Epithelial cell of esophagus (primary cell): ENCODE measurements around the gene SART1.
A peak's percentile ranks its signal among the peaks of the same experiment; 100 is the strongest.

Experiments used
- DNase-seq: peaks from one replicate; pipeline ENCODE4 v3.0.0; 2010; ENCODE audit warnings: low read depth
- H3K4me3 ChIP-seq: 2 replicates; pipeline ENCODE4 v1.5.1; 2011; ENCODE audit warnings: mild to moderate bottlenecking, low read length, control low read depth
- TF ChIP-seq, protein P1 (sequence below): IDR thresholded peaks from 2 replicates; pipeline ENCODE4 v1.5.1; 2011; ENCODE audit warnings: low read depth, mild to moderate bottlenecking, low read length, control low read depth, inconsistent platforms; ENCODE audit not compliant: insufficient read depth; ENCODE audit errors: missing control alignments

The SART1 gene

DNA sequence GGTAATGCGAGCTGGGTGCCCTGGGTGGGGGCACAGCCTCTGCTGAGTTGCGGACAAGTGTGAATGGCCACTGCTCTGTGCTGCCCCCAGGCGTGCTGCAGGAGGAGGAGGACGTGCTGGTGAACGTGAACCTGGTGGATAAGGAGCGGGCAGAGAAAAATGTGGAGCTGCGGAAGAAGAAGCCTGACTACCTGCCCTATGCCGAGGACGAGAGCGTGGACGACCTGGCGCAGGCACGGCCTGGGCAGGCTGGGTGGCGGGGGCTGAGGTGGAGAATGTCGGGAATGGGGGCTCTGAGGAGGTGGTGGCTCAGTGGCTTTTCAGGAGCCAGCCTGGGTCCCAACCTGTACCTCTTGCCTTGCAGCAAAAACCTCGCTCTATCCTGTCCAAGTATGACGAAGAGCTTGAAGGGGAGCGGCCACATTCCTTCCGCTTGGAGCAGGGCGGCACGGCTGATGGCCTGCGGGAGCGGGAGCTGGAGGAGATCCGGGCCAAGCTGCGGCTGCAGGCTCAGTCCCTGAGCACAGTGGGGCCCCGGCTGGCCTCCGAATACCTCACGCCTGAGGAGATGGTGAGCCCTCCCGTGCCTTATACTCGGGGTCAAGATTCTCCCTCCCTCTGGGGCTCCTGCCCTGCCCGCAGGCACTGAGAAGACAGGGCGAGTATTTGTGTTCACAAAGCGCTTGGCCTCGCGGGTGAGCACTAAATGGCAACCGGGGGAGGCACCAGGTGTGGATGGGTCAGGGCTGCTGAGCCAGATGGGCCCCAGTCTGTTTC is 4.6 kb downstream of the SART1 start:
- no peak for DNase-seq
- TF ChIP-seq, protein P1, sequence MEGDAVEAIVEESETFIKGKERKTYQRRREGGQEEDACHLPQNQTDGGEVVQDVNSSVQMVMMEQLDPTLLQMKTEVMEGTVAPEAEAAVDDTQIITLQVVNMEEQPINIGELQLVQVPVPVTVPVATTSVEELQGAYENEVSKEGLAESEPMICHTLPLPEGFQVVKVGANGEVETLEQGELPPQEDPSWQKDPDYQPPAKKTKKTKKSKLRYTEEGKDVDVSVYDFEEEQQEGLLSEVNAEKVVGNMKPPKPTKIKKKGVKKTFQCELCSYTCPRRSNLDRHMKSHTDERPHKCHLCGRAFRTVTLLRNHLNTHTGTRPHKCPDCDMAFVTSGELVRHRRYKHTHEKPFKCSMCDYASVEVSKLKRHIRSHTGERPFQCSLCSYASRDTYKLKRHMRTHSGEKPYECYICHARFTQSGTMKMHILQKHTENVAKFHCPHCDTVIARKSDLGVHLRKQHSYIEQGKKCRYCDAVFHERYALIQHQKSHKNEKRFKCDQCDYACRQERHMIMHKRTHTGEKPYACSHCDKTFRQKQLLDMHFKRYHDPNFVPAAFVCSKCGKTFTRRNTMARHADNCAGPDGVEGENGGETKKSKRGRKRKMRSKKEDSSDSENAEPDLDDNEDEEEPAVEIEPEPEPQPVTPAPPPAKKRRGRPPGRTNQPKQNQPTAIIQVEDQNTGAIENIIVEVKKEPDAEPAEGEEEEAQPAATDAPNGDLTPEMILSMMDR = no peak
- H3K4me3 ChIP-seq = no peak overlapping the region

DNA sequence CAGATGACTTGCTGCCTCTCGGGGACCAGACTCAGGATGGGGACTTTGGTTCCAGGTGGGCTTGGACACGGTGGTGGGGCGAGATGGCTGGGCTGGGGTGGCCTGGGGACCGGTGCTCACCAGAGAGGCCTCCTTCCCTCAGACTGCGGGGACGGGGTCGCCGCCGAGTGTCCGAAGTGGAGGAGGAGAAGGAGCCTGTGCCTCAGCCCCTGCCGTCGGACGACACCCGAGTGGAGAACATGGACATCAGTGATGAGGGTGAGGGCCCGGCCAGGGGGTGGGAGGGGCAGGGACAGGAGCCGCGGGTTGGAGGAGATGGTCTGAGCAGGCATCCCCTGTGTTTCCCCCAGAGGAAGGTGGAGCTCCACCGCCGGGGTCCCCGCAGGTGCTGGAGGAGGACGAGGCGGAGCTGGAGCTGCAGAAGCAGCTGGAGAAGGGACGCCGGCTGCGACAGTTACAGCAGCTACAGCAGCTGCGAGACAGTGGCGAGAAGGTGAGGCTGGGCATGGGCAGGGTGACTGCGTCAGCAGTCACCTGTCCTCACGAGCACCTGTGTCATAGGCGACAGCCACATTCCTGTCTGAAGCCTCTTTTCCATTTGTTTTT is 5.9 kb downstream of the SART1 start:
- no peak for DNase-seq
- H3K4me3 ChIP-seq = no peak overlapping the region
- TF ChIP-seq, protein P1 = no peak

DNA sequence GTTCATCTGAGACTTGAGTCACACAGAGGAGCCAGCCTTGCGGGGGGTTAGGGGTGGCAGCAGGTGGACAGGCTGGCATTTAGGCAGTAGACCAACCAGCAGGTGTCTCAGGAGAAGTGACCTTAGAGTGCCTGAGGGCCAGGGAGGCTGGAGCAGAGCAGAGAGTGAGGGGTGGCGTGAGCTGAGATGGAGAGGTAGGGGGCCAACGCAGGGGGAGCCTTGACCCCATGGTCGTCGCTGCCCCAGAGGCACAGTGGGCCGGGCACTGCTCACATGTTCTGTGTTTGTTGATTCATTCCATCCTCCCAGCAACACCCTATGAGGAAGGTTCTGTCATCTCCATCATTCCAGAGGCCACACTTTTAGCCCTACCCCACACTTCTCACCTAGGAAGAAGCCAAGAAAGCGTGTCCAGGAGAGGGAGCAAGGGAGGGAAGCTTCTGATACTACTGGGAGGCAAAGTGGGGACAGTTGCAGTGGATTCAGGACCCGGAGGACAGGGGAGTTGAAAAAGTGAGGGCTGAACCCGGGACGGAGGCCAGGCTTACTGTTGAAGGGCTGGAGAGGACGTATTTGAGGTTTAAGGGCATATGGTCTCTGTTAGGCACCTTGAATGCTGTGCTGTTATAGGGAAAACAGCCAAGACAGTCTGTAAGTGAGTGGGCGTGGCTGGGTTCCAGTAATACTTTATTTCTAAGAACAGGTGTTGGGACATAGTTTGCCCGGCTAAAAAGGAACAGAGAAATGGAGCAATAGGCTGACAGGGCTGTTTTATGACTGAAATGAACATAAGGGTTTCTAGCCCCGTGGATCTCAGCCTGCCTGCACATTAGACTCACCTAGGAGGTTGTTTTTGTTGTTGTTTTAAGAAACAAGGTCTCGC is 7.3 kb downstream of the SART1 start:
- TF ChIP-seq, protein P1 = peak; percentile 49
- peak; percentile 33 for DNase-seq
- H3K4me3 ChIP-seq = no peak overlapping the region

DNA sequence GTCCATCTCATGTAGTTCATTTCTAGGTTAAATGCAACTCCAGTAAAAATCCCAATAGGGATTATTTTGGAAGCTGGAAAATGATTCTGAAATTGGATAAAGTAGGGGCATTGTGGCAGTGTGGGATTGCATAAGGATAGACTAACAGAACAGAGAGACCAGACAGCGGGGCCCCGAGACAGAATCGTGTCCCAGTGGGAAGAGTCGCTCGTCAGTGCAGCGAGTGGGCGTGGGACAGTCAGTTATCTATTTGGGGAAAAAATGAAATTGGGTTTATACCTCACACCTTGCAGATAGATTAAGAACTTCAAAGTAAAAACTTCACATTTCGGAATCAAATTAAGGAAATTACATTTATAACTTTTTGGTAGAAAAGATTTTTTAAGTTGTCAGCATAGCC is 10.6 kb downstream of the SART1 start:
- DNase-seq = no peak
- TF ChIP-seq, protein P1 = no peak
- H3K4me3 ChIP-seq = no peak overlapping the region

DNA sequence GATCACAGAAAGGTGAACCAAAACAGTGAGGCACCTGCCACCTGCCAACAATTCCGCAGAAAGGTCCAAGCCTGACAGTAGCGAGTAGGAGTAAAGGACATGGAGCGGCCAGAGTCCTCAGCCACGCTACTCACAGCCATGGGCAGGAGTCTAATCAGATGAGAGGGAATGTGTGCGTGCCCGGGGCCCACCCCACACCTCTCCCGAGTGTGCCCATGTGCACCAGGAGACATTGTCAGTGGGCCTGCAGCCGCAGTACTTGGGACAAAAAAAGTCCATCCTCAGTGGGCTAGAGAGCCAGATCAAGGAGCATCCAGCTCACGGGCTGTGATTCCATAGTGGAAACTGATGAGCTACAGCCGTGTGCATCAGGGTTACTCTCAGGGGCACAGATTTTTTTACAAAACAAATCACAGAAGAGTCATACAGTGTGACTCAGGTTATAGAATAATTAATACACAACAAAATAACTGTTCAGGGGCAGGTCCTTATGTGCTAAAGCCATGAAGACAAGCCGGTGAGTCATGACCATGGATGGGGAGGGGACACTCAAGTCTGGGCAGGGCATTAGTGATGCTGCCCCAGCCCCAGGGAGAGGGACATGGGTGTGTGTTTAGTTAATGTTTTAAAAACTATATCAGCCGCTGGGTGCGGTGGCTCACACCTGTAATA is 12.0 kb downstream of the SART1 start:
- TF ChIP-seq, protein P1 = no peak
- H3K4me3 ChIP-seq = no peak overlapping the region
- peak; percentile 98 for DNase-seq

DNA sequence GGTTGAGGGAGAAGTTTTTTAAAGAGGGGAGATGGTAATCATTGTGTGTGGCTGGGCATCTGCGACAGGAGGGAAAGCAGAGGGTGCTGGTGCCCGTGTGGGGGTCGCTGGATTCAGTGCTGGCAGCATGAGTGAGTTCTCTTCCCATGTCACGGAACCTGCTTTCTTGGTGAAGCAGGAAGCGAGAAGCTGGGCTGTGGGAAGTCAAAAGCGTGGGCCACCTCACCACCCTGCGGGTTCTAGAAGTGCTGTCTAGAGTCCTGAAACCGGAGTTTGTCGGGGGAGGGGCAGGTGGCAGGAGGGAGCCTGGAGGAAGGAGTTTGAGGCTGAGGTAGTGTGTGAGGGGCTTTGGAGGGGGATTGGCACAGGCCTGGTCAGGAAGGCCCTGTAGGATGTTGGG is 14.2 kb downstream of the SART1 start:
- no peak for DNase-seq
- TF ChIP-seq, protein P1 = no peak
- no peak overlapping the region for H3K4me3 ChIP-seq
